Trophoblast cell (in vitro differentiated cells and primary cell): ENCODE measurements around the gene OR8D2.
"Not testable (repeated sequence)": the region's sequence is repeated elsewhere in the genome, so short reads cannot be mapped to it uniquely, and the experiment has no call there.

Source experiments
- DNase-seq, 2 donors: peaks; one replicate each; pipeline ENCODE4 v3.0.0-alpha.2; 2016
- H2AFZ ChIP-seq: 2 replicates; pipeline ENCODE4 v1.6.1; 2013; ENCODE audit warnings: low read length, moderate library complexity, mild to moderate bottlenecking; ENCODE audit not compliant: insufficient read depth, poor library complexity
- H2AK5ac ChIP-seq: 2 replicates; pipeline ENCODE4 v1.6.1; 2013; ENCODE audit warnings: mild to moderate bottlenecking, low read length
- H2BK120ac ChIP-seq: 2 replicates; pipeline ENCODE4 v1.6.1; 2013; ENCODE audit warnings: low read length, mild to moderate bottlenecking, moderate library complexity; ENCODE audit not compliant: insufficient read depth, poor library complexity
- H2BK12ac ChIP-seq: 2 replicates; pipeline ENCODE4 v1.6.1; 2013; ENCODE audit warnings: mild to moderate bottlenecking, low read length, moderate library complexity
- H2BK5ac ChIP-seq: 2 replicates; pipeline ENCODE4 v1.6.1; 2013; ENCODE audit warnings: low read length, low read depth, moderate library complexity, mild to moderate bottlenecking; ENCODE audit not compliant: poor library complexity
- H3K14ac ChIP-seq: 2 replicates; pipeline ENCODE4 v1.6.1; 2013; ENCODE audit warnings: mild to moderate bottlenecking, low read length
- H3K18ac ChIP-seq: 2 replicates; pipeline ENCODE4 v1.6.1; 2013; ENCODE audit warnings: mild to moderate bottlenecking, low read length
- H3K23ac ChIP-seq: 2 replicates; pipeline ENCODE4 v1.6.1; 2013; ENCODE audit warnings: low read length
- H3K27ac ChIP-seq: 2 replicates; pipeline ENCODE4 v1.5.1; 2013; ENCODE audit warnings: low read depth, mild to moderate bottlenecking, inconsistent platforms, low read length, moderate library complexity
- H3K27me3 ChIP-seq: 2 replicates; pipeline ENCODE4 v1.6.1; 2013; ENCODE audit warnings: inconsistent platforms, mild to moderate bottlenecking, low read length, moderate library complexity; ENCODE audit not compliant: insufficient read depth
- H3K36me3 ChIP-seq, 2 experiments: 1 replicate in 1 of 2; 2 replicates in 1 of 2; pipeline ENCODE4 v1.6.1; 2013; ENCODE audit warnings: low read length in 2 of 2, mild to moderate bottlenecking in 2 of 2, moderate library complexity in 1 of 2; ENCODE audit not compliant: insufficient read depth in 2 of 2, control insufficient read depth in 1 of 2
- H3K4ac ChIP-seq: 2 replicates; pipeline ENCODE4 v1.6.1; 2013; ENCODE audit warnings: low read depth, mild to moderate bottlenecking, low read length, moderate library complexity
- H3K4me1 ChIP-seq, 2 experiments: 1 replicate in 1 of 2; 2 replicates in 1 of 2; pipeline ENCODE4 v1.6.1; 2013; ENCODE audit warnings: low read length in 2 of 2, mild to moderate bottlenecking in 2 of 2, moderate library complexity in 1 of 2; ENCODE audit not compliant: insufficient read depth in 2 of 2, control insufficient read depth in 1 of 2
- H3K4me2 ChIP-seq: 2 replicates; pipeline ENCODE4 v1.6.1; 2013; ENCODE audit warnings: inconsistent platforms, mild to moderate bottlenecking, low read length, moderate library complexity
- H3K4me3 ChIP-seq: 2 replicates; pipeline ENCODE4 v1.5.1; 2013; ENCODE audit warnings: mild to moderate bottlenecking, low read depth, low read length, inconsistent platforms
- H3K79me1 ChIP-seq: one replicate; pipeline ENCODE4 v1.6.1; 2013; ENCODE audit warnings: low read length
- H3K79me2 ChIP-seq: 2 replicates; pipeline ENCODE4 v1.6.1; 2013; ENCODE audit warnings: low read length, mild to moderate bottlenecking; ENCODE audit not compliant: control insufficient read depth, insufficient read depth, poor library complexity
- H3K9ac ChIP-seq: 2 replicates; pipeline ENCODE4 v1.6.1; 2013; ENCODE audit warnings: mild to moderate bottlenecking, low read length
- H3K9me3 ChIP-seq: 2 replicates; pipeline ENCODE4 v1.6.1; 2013; ENCODE audit warnings: low read depth, mild to moderate bottlenecking, control low read depth, inconsistent platforms, low read length; ENCODE audit not compliant: insufficient read depth
- H4K12ac ChIP-seq: 2 replicates; pipeline ENCODE4 v1.6.1; 2013; ENCODE audit warnings: low read depth, mild to moderate bottlenecking, low read length, moderate library complexity
- H4K8ac ChIP-seq: 2 replicates; pipeline ENCODE4 v1.6.1; 2013; ENCODE audit warnings: low read depth, mild to moderate bottlenecking, low read length, moderate library complexity
- H4K91ac ChIP-seq: one replicate; pipeline ENCODE4 v1.6.1; 2013; ENCODE audit warnings: low read depth, mild to moderate bottlenecking, low read length, moderate library complexity
- WGBS: extraction: QIAGEN DNeasy Blood & Tissue Kit; methylation state at CpG from one replicate; pipeline ENCODE4 v1.1.7; 2013; ENCODE audit warnings: missing lambda C conversion rate; ENCODE audit not compliant: insufficient read length, insufficient coverage; ENCODE audit errors: extremely low coverage; 5-methylcytosine and 5-hydroxymethylcytosine counted together

The OR8D2 gene

GRCh38 chr11:124277207-124277606, 42.8 kb downstream of the OR8D2 start:
- Histone ChIP-seq H3K4ac (no peak overlapping the region), H4K12ac (no peak overlapping the region), H3K79me2 (no peaks in the 10 kb centered on the region), H2BK12ac (no peak overlapping the region), H3K36me3 (no peaks in the 10 kb centered on the region), H3K4me1 (no peaks in the 10 kb centered on the region), H2AFZ (no peak overlapping the region), H2BK5ac (no peak overlapping the region), H3K18ac (no peak overlapping the region), H3K23ac (no peak overlapping the region), H3K27ac (no peak overlapping the region), H2BK120ac (no peak overlapping the region), H3K9me3 (no peaks in the 10 kb centered on the region), H3K79me1 (no peaks in the 10 kb centered on the region), H3K4me2 (no peak overlapping the region), H3K14ac (no peak overlapping the region), H3K9ac (no peak overlapping the region), H2AK5ac (no peak overlapping the region), H4K8ac (no peak overlapping the region), H3K4me3 (no peak overlapping the region), H3K27me3 (no peaks in the 10 kb centered on the region), H4K91ac (no peak overlapping the region)
- DNase-seq, result no peak
- no CpG with 5 or more reads among the region's 3 CpGs for WGBS

GRCh38 chr11:124276081-124276480, 43.9 kb downstream of the OR8D2 start:
- Histone ChIP-seq H2AFZ (no peak overlapping the region), H4K91ac (no peak overlapping the region), H2BK5ac (no peak overlapping the region), H2BK12ac (no peak overlapping the region), H2BK120ac (no peak overlapping the region), H3K18ac (no peak overlapping the region), H3K79me2 (no peaks in the 10 kb centered on the region), H3K9ac (no peak overlapping the region), H4K8ac (no peak overlapping the region), H4K12ac (no peak overlapping the region), H2AK5ac (no peak overlapping the region), H3K9me3 (no peaks in the 10 kb centered on the region), H3K27ac (no peak overlapping the region), H3K4ac (no peak overlapping the region), H3K36me3 (no peaks in the 10 kb centered on the region), H3K79me1 (no peaks in the 10 kb centered on the region), H3K4me1 (no peaks in the 10 kb centered on the region), H3K27me3 (no peaks in the 10 kb centered on the region), H3K23ac (no peak overlapping the region), H3K4me3 (no peak overlapping the region), H3K14ac (no peak overlapping the region), H3K4me2 (no peak overlapping the region)
- DNase-seq, result no peak
- no CpG with 5 or more reads among the region's 1 CpG for WGBS

GRCh38 chr11:124274000-124274399, 46.0 kb downstream of the OR8D2 start:
- no peak overlapping the region for H2BK120ac ChIP-seq
- no peak overlapping the region for H3K9ac ChIP-seq
- H3K23ac ChIP-seq, result no peak overlapping the region
- no peak overlapping the region for H3K4me2 ChIP-seq
- WGBS, result no CpG with 5 or more reads among the region's 2 CpGs
- H2AFZ ChIP-seq, result no peak overlapping the region
- H3K27ac ChIP-seq, result no peak overlapping the region
- no peak overlapping the region for H3K4me3 ChIP-seq
- no peaks in the 10 kb centered on the region for H3K79me2 ChIP-seq
- H2AK5ac ChIP-seq, result no peak overlapping the region
- no peak overlapping the region for H3K4ac ChIP-seq
- no peak overlapping the region for H3K14ac ChIP-seq
- no peaks in the 10 kb centered on the region for H3K9me3 ChIP-seq
- H3K36me3 ChIP-seq, result no peaks in the 10 kb centered on the region
- no peak overlapping the region for H2BK5ac ChIP-seq
- H3K79me1 ChIP-seq, result no peaks in the 10 kb centered on the region
- H4K8ac ChIP-seq, result no peak overlapping the region
- no peak for DNase-seq
- no peak overlapping the region for H4K12ac ChIP-seq
- no peak overlapping the region for H2BK12ac ChIP-seq
- no peak overlapping the region for H3K18ac ChIP-seq
- no peaks in the 10 kb centered on the region for H3K27me3 ChIP-seq
- H3K4me1 ChIP-seq, result no peaks in the 10 kb centered on the region
- no peak overlapping the region for H4K91ac ChIP-seq

- not testable (repeated sequence) for H3K36me3 ChIP-seq, H3K9me3 ChIP-seq, H3K27ac ChIP-seq, H4K8ac ChIP-seq, DNase-seq, H2AFZ ChIP-seq, H2BK5ac ChIP-seq, H3K4me3 ChIP-seq, H4K91ac ChIP-seq, H3K4me2 ChIP-seq, H3K9ac ChIP-seq, H2AK5ac ChIP-seq, H3K79me2 ChIP-seq, H3K4me1 ChIP-seq, H3K27me3 ChIP-seq, H3K79me1 ChIP-seq, H3K23ac ChIP-seq, H3K14ac ChIP-seq, H4K12ac ChIP-seq, H2BK120ac ChIP-seq, H3K18ac ChIP-seq, H3K4ac ChIP-seq, H2BK12ac ChIP-seq
- no CpG with 5 or more reads among the region's 7 CpGs for WGBS
Measured at GRCh38 chr11:124270886-124271285, 49.1 kb downstream of the OR8D2 start.
